CD4-positive, alpha-beta T cell (primary cell): Measurements from ENCODE around the gene ZNF282. TPM values are rescaled to one million over a fixed set of nuclear protein-coding genes. Genes with fewer than 3 reads are reported as not detected.
"Not testable (repeated sequence)": the region's sequence is repeated elsewhere in the genome, so short reads cannot be mapped to it uniquely, and the experiment has no call there.

Experiments
- ATAC-seq: fragments of 200-7000 bp; cut with Tn5 transposase; one replicate; pipeline ENCODE4 v1.10.0; 2022; ENCODE audit warnings: mild to moderate bottlenecking; ENCODE audit not compliant: poor library complexity
- CTCF ChIA-PET: fragments of 350-600 bp; sonication (Branson Sonifier 250); formaldehyde crosslinking; loops from one replicate; lab custom pipeline; 2021; ENCODE audit warnings: antibody characterized with exemption, inconsistent platforms; lab: Charles Lee
- POLR2A ChIA-PET: fragments of 350-600 bp; sonication (Branson Sonifier 250); formaldehyde crosslinking; loops from one replicate; lab custom pipeline; 2021; ENCODE audit warnings: antibody characterized with exemption, inconsistent platforms; lab: Charles Lee
- DNase-seq, 14 experiments: peaks; one replicate each; pipeline ENCODE4 v3.0.0-alpha.2; 2013 to 2020; ENCODE audit warnings: mixed read lengths in 2 of 14
- H3K27ac ChIP-seq, 2 donors: one replicate each; pipeline versions ENCODE4 v1.5.1 to v1.7.0; 2013; ENCODE audit warnings: low read length in 2 of 2, low read depth in 1 of 2, mild to moderate bottlenecking in 1 of 2
- H3K27me3 ChIP-seq, 2 experiments: 1 replicate in 1 of 2; 2 replicates in 1 of 2; pipeline versions ENCODE4 v1.6.1 to v1.7.0; 2013; ENCODE audit warnings: low read length in 2 of 2, control low read depth in 1 of 2, mild to moderate bottlenecking in 1 of 2, moderate library complexity in 1 of 2; ENCODE audit not compliant: insufficient read depth in 2 of 2, control insufficient read depth in 1 of 2
- H3K36me3 ChIP-seq: one replicate; pipeline ENCODE4 v1.6.1; 2013; ENCODE audit warnings: low read length, control low read depth; ENCODE audit not compliant: insufficient read depth
- H3K4me1 ChIP-seq: one replicate; pipeline ENCODE4 v1.6.1; 2013; ENCODE audit warnings: low read length, control low read depth; ENCODE audit not compliant: insufficient read depth
- H3K4me3 ChIP-seq: one replicate; pipeline ENCODE4 v1.5.1; 2013; ENCODE audit warnings: mild to moderate bottlenecking, low read length, moderate library complexity
- H3K9me3 ChIP-seq, 2 experiments: 1 replicate in 1 of 2; 2 replicates in 1 of 2; pipeline versions ENCODE4 v1.6.1 to v1.7.0; 2013; ENCODE audit warnings: low read length in 2 of 2, mild to moderate bottlenecking in 2 of 2, control low read depth in 1 of 2, moderate library complexity in 1 of 2; ENCODE audit not compliant: control insufficient read depth in 1 of 2, insufficient read depth in 1 of 2
- H3K27ac Mint-ChIP-seq: one replicate; pipeline ENCODE4 v1.8.0; 2020; ENCODE audit warnings: mixed read lengths
- H3K27me3 Mint-ChIP-seq: one replicate; pipeline ENCODE4 v1.8.0; 2021; ENCODE audit warnings: mixed read lengths
- H3K36me3 Mint-ChIP-seq: one replicate; pipeline ENCODE4 v1.8.0; 2021; ENCODE audit warnings: low read depth, mixed read lengths
- H3K4me1 Mint-ChIP-seq: one replicate; pipeline ENCODE4 v1.8.0; 2021; ENCODE audit warnings: low read depth, mixed read lengths
- H3K4me3 Mint-ChIP-seq: one replicate; pipeline ENCODE4 v1.8.0; 2020; ENCODE audit warnings: mild to moderate bottlenecking, mixed read lengths
- H3K9me3 Mint-ChIP-seq: one replicate; pipeline ENCODE4 v1.8.0; 2020; ENCODE audit warnings: mixed read lengths
- CTCF ChIP-seq: fragments of 200-600 bp; IDR thresholded peaks from one replicate; pipeline ENCODE4 v1.8.0; 2022; ENCODE audit warnings: antibody characterized with exemption, mild to moderate bottlenecking
- intact Hi-C, 2 experiments: fragments of 100-400 bp; cut with DNase I in 1 of 2; cut with micrococcal nuclease in 1 of 2; formaldehyde crosslinking; loops; one replicate each; pipeline versions ENCODE4 v1.15.1 to v1.9.0; 2023 to 2025; cut with DNase I, micrococcal nuclease
- total RNA-seq, 174 experiments: library from RNA in 2 of 174; stranded (reverse) in 2 of 174; gene quantifications; one replicate each; pipeline ENCODE4 v1.2.3 and lab custom pipeline; 2021 to 2026

Gene ZNF282
- total RNA-seq, 2 experiments from 2014 or later: 13.3 to 15.6 TPM

- POLR2A ChIA-PET: no interaction called here
- CTCF ChIA-PET: interaction anchor here (0.6 to 1.7 kb wide), 3 partner anchors 10 to 36 kb away, joined by 3 to 7 read pairs (median 3); partner anchors contain the start of gene ZNF783
- intact Hi-C loops: loop anchor here in 1 of 2 experiments (10.0 kb wide), 1 partner anchor 224 kb away; the partner anchor contains the start of gene PDIA4
- no peak overlapping the region for H3K4me3 ChIP-seq
- H3K27me3 ChIP-seq: no peaks in the 10 kb centered on the region
- Mint-ChIP-seq H3K9me3 (no peaks in the 10 kb centered on the region), H3K4me1 (peaks cover 31% of the 10 kb centered on the region), H3K4me3 (no peak overlapping the region), H3K27me3 (no peaks in the 10 kb centered on the region), H3K27ac (peak overlapping the region; percentile 34), H3K36me3 (peaks cover 55% of the 10 kb centered on the region)
- TF ChIP-seq CTCF: no peak
- H3K9me3 ChIP-seq: no peaks in the 10 kb centered on the region
- peaks cover 9% of the 10 kb centered on the region for H3K4me1 ChIP-seq
- no peak for ATAC-seq
- peaks cover 43% of the 10 kb centered on the region for H3K36me3 ChIP-seq
- no peak for DNase-seq
- H3K27ac ChIP-seq: no peak overlapping the region
Observed at GRCh38 chr7:149248777-149249176, 53.4 kb downstream of the ZNF282 start.

GRCh38 chr7:149250151-149250550 is 54.8 kb downstream of the ZNF282 start:
- peaks cover 57% of the 10 kb centered on the region for H3K36me3 ChIP-seq
- H3K4me1 Mint-ChIP-seq: peaks cover 25% of the 10 kb centered on the region
- intact Hi-C loops, H3K27ac ChIP-seq, ATAC-seq, H3K27me3 ChIP-seq, H3K4me1 ChIP-seq, H3K4me3 Mint-ChIP-seq, H3K27me3 Mint-ChIP-seq, DNase-seq, H3K27ac Mint-ChIP-seq, H3K9me3 Mint-ChIP-seq, H3K9me3 ChIP-seq, H3K4me3 ChIP-seq: not testable (repeated sequence)
- ChIA-PET CTCF (interaction anchor here (1.7 kb wide), 1 partner anchor 12 kb away, joined by 7 read pairs; the partner anchor contains the start of gene ZNF783), POLR2A (interaction anchor here (0.5 kb wide), 1 partner anchor 67 kb away, joined by 3 read pairs; no protein-coding TSS in a partner anchor)
- H3K36me3 Mint-ChIP-seq: peaks cover 62% of the 10 kb centered on the region

GRCh38 chr7:149251518-149251917 is 56.2 kb downstream of the ZNF282 start:
- H3K4me3 Mint-ChIP-seq, H3K4me3 ChIP-seq, DNase-seq, H3K4me1 ChIP-seq, H3K9me3 Mint-ChIP-seq, H3K27me3 ChIP-seq, H3K27me3 Mint-ChIP-seq, intact Hi-C loops, ATAC-seq, H3K27ac Mint-ChIP-seq, H3K9me3 ChIP-seq, H3K27ac ChIP-seq: not testable (repeated sequence)
- ChIA-PET POLR2A (interaction anchor here (0.8 kb wide), 1 partner anchor 209 kb away, joined by 3 read pairs; the partner anchor contains the start of gene ZNF777), CTCF (interaction anchor here (0.6 to 0.9 kb wide), 2 partner anchors 10 to 11 kb away, joined by 3 to 4 read pairs; partner anchors contain the start of gene ZNF783)
- Mint-ChIP-seq H3K36me3 (peaks cover 72% of the 10 kb centered on the region), H3K4me1 (peaks cover 16% of the 10 kb centered on the region)
- peaks cover 63% of the 10 kb centered on the region for H3K36me3 ChIP-seq

GRCh38 chr7:149252378-149252777 is 57.0 kb downstream of the ZNF282 start:
- ATAC-seq (no peak), DNase-seq (no peak)
- H3K27ac Mint-ChIP-seq: no peak overlapping the region
- H3K4me1 Mint-ChIP-seq: peaks cover 16% of the 10 kb centered on the region
- no peak overlapping the region for H3K4me3 ChIP-seq
- no peaks in the 10 kb centered on the region for H3K27me3 Mint-ChIP-seq
- H3K36me3 Mint-ChIP-seq: peaks cover 72% of the 10 kb centered on the region
- no peaks in the 10 kb centered on the region for H3K9me3 Mint-ChIP-seq
- no peaks in the 10 kb centered on the region for H3K4me1 ChIP-seq
- TF ChIP-seq CTCF: no peak
- H3K36me3 ChIP-seq: peaks cover 63% of the 10 kb centered on the region
- H3K27ac ChIP-seq: no peak overlapping the region
- ChIA-PET POLR2A (interaction anchor here (0.8 to 1.0 kb wide), 2 partner anchors 33 to 208 kb away, joined by 3 read pairs; partner anchors contain the start of gene ZNF777), CTCF (interaction anchor here (0.6 to 1.1 kb wide), 3 partner anchors 9 to 396 kb away, joined by 3 to 6 read pairs (median 5); partner anchors contain the start of gene ZNF783)
- intact Hi-C loops: no loop called here
- H3K4me3 Mint-ChIP-seq: no peak overlapping the region
- no peaks in the 10 kb centered on the region for H3K9me3 ChIP-seq
- no peaks in the 10 kb centered on the region for H3K27me3 ChIP-seq
